ENCODE results near the gene NOVA2. TPM values are rescaled to one million over a fixed set of nuclear protein-coding genes. Genes with fewer than 3 reads are reported as not detected.

Gene NOVA2
- total RNA-seq, 1 donor from 2014 or later = 11.3 TPM

DNA sequence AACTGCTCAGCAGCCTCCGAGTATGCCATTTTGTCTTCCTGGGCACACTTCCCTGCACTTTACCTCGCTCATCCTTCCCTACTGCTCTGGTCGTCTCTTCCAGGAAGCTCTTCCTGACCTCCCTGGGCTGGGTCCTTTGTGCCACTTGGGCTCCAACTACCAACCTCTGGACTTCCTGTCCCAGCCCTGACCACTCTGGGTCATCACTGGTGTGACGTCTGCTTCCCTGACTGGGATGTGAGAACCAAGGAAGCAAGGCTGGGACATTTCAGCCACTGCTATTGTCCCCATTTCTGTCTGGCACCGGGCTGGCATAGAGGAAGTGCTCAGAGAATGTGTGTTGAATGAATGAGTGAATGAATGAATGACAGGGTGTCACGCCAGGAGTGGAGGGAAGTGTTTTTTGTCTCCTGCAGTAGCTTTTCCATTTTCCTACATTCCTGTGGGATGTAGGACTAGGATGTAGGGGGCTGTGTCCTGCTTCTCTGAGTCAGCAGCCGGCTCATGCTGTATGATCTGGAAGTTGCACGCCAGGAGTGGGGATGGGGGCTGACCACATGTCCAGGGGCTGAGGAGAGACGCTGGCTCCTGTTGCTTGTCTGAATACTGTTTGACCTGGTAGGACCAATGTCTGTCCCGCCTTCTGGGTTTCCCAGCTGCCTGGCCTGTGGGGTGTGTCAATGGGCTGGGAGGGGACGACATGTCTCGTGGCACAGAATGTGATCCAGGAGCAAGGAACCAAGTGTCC lies 14.7 kb downstream of the NOVA2 start:
- H3K27ac ChIP-seq = no peak overlapping the region

GRCh38 chr19:45958320-45958719 lies 15.3 kb downstream of the NOVA2 start:
- H3K27me3 ChIP-seq = no peaks in the 10 kb centered on the region
- H3K9me3 ChIP-seq = no peaks in the 10 kb centered on the region
- H3K27ac ChIP-seq = no peak overlapping the region
- no peak overlapping the region for H3K4me3 ChIP-seq
- H3K36me3 ChIP-seq = no peaks in the 10 kb centered on the region
- no peak for DNase-seq (ENCODE audit: low spot score in 2 of 2)
- intact Hi-C loops (cut with DNase I) = no loop called here
- H3K4me1 ChIP-seq = no peaks in the 10 kb centered on the region
- TF ChIP-seq, protein P1, sequence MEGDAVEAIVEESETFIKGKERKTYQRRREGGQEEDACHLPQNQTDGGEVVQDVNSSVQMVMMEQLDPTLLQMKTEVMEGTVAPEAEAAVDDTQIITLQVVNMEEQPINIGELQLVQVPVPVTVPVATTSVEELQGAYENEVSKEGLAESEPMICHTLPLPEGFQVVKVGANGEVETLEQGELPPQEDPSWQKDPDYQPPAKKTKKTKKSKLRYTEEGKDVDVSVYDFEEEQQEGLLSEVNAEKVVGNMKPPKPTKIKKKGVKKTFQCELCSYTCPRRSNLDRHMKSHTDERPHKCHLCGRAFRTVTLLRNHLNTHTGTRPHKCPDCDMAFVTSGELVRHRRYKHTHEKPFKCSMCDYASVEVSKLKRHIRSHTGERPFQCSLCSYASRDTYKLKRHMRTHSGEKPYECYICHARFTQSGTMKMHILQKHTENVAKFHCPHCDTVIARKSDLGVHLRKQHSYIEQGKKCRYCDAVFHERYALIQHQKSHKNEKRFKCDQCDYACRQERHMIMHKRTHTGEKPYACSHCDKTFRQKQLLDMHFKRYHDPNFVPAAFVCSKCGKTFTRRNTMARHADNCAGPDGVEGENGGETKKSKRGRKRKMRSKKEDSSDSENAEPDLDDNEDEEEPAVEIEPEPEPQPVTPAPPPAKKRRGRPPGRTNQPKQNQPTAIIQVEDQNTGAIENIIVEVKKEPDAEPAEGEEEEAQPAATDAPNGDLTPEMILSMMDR (IDR thresholded peaks at IDR 0.05) = no peak

More for the DNA sequence above, 14.7 kb downstream of the NOVA2 start:
- Histone ChIP-seq H3K4me1 (no peaks in the 10 kb centered on the region), H3K36me3 (no peaks in the 10 kb centered on the region), H3K27me3 (no peaks in the 10 kb centered on the region), H3K9me3 (no peaks in the 10 kb centered on the region), H3K4me3 (no peak overlapping the region)
- TF ChIP-seq, protein P1 (IDR thresholded peaks at IDR 0.05) = no peak
- DNase-seq (ENCODE audit: low spot score in 2 of 2) = no peak
- intact Hi-C loops (cut with DNase I) = no loop called here

DNA sequence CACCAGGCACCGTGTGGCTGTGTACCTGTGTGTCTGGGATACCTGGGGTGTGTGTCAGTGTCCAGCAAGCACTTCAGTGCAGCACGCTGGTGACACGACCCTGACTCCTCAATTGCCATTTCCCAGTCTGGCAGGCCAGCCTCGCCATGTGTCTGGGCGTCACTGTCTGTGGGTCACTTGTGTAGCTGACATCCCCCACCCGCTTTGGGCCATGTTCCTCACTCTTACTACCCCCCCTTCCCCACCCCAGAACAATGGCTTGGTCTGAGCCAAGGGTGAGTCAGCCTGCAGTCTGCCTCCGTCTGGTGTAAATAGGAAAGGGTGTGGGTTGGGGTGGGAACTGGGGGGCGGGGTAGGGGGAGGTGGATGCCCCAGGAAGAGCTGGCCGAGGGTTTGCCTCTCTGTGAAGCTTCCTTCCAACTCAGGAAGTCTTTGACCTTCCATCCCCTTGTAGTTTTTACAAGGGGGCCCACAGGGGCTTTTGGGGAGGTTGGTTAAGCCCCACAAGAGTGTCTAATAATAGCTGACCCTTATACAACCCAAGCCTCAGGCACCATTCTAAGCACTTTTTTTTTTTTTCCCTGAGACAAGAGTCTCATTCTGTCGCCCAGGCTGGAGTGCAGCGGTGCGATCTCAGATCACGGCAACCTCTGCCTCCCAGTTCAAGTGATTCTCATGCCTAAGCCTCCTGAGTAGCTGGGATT lies 17.6 kb downstream of the NOVA2 start:
- no peak overlapping the region for H3K4me3 ChIP-seq
- H3K9me3 ChIP-seq = no peaks in the 10 kb centered on the region
- H3K27me3 ChIP-seq = no peaks in the 10 kb centered on the region
- intact Hi-C loops (cut with DNase I) = no loop called here
- H3K27ac ChIP-seq = no peak overlapping the region
- no peaks in the 10 kb centered on the region for H3K36me3 ChIP-seq
- no peak for DNase-seq (ENCODE audit: low spot score in 2 of 2)
- TF ChIP-seq, protein P1 (IDR thresholded peaks at IDR 0.05) = no peak
- peaks cover 0 to 3% of the 10 kb centered on the region in 2 donors for H3K4me1 ChIP-seq

- Histone ChIP-seq H3K27ac (no peak overlapping the region), H3K9me3 (no peaks in the 10 kb centered on the region), H3K27me3 (peaks cover 4% of the 10 kb centered on the region), H3K4me1 (peaks cover 0 to 3% of the 10 kb centered on the region in 2 donors), H3K4me3 (no peak overlapping the region), H3K36me3 (no peaks in the 10 kb centered on the region)
- DNase-seq (ENCODE audit: low spot score in 2 of 2) = no peak
- TF ChIP-seq, protein P1 (IDR thresholded peaks at IDR 0.05) = no peak
- intact Hi-C loops (cut with DNase I) = no loop called here
These were observed 19.5 kb downstream of the NOVA2 start for GRCh38 chr19:45954156-45954555.

DNA sequence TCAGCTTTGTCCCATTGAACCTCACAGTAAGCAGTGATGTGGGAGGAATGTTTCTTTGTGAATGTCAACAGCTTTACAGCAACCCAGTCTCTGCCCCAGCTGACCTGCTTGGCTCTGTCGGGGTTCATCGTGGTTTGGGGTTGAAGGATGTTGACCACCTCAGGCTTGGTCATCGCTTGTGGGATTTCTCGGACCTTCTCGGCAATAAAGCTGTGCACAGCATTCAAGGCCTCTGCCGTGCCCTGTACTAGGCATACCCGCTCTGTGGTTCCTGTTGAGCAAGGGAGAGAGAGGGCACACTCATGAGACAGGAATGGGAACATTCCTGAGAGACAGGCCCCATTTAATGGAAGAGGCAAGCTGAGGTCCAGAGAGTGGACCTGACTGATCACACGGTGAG lies 20.0 kb downstream of the NOVA2 start:
- DNase-seq (ENCODE audit: low spot score in 2 of 2) = no peak
- intact Hi-C loops (cut with DNase I) = no loop called here
- H3K27me3 ChIP-seq = peaks cover 4% of the 10 kb centered on the region

More for the DNA sequence above, 20.0 kb downstream of the NOVA2 start:
- H3K4me1 ChIP-seq = peaks cover 0 to 3% of the 10 kb centered on the region in 2 donors
- no peaks in the 10 kb centered on the region for H3K36me3 ChIP-seq
- TF ChIP-seq, protein P1 (IDR thresholded peaks at IDR 0.05) = no peak
- H3K27ac ChIP-seq = no peak overlapping the region
- no peaks in the 10 kb centered on the region for H3K9me3 ChIP-seq
- no peak overlapping the region for H3K4me3 ChIP-seq

All from ascending aorta (tissue), 2 donors.